Left lung (tissue), 10 donors: ENCODE measurements around the gene TMEM192. TPM values are rescaled to one million over a fixed set of nuclear protein-coding genes. Genes with fewer than 3 reads are reported as not detected.
"Not testable (repeated sequence)": the region's sequence is repeated elsewhere in the genome, so short reads cannot be mapped to it uniquely, and the experiment has no call there.

ENCODE experiments used
- ATAC-seq: fragments of 200-7000 bp; cut with Tn5 transposase; one replicate; pipeline ENCODE4 v1.9.1; 2020; ENCODE audit warnings: moderate library complexity
- DNase-seq, 4 donors: peaks; one replicate each; pipeline ENCODE4 v3.0.0-alpha.2; 2013 to 2020
- H3K27ac ChIP-seq, 2 donors: fragments of 200-600 bp; sonication (generic) in 1 of 2; one replicate each; pipeline versions ENCODE4 v1.5.0 to v1.8.0; 2020 to 2021
- H3K27me3 ChIP-seq, 2 donors: fragments of 200-600 bp; sonication (generic) in 1 of 2; one replicate each; pipeline versions ENCODE4 v1.5.0 to v1.8.0; 2020 to 2021
- H3K36me3 ChIP-seq, 2 donors: fragments of 200-600 bp; sonication (generic) in 1 of 2; one replicate each; pipeline versions ENCODE4 v1.5.0 to v1.8.0; 2020 to 2021
- H3K4me1 ChIP-seq, 2 donors: fragments of 200-600 bp; one replicate each; pipeline ENCODE4 v1.8.0; 2021
- H3K4me3 ChIP-seq, 2 donors: fragments of 200-600 bp; sonication (generic) in 1 of 2; one replicate each; pipeline versions ENCODE4 v1.5.0 to v1.8.0; 2020 to 2021; ENCODE audit warnings: mild to moderate bottlenecking in 1 of 2
- H3K9me3 ChIP-seq, 2 donors: fragments of 200-600 bp; sonication (generic) in 1 of 2; one replicate each; pipeline versions ENCODE4 v1.5.0 to v1.8.0; 2020 to 2021
- CTCF ChIP-seq, 2 donors: fragments of 200-600 bp; sonication (generic) in 1 of 2; IDR thresholded peaks; one replicate each; pipeline versions ENCODE4 v1.5.0 to v1.8.0; 2021; ENCODE audit warnings: antibody characterized with exemption in 2 of 2
- intact Hi-C, 2 donors: fragments of 100-400 bp; cut with DNase I; formaldehyde crosslinking; loops; one replicate each; pipeline versions ENCODE4 v1.11.2 to v1.14.2; 2022
- polyA plus RNA-seq, 6 donors: library from polyadenylated mRNA; unstranded; fragments of 120-200 nt; gene quantifications; one replicate each; pipeline ENCODE4 v1.2.1, GENCODE V29; 2013; ENCODE audit not compliant: insufficient read length in 6 of 6
- total RNA-seq, 2 donors: library from RNA; stranded (reverse); fragmentation: NEBNext Ultra II Directional; extraction: Animal tissue kit (Norgen Biotek cat#: 25700); gene quantifications; one replicate each; pipeline ENCODE4 v1.2.1, GENCODE V29; 2021
- donor health status: DM: no; HTN: yes; CAD: no.
- donor health status: DM: no; HTN: no; CAD: no.

Gene TMEM192
- total and polyA plus RNA-seq, 8 donors = 16.8 to 25.8 (median 19.6) TPM

DNA sequence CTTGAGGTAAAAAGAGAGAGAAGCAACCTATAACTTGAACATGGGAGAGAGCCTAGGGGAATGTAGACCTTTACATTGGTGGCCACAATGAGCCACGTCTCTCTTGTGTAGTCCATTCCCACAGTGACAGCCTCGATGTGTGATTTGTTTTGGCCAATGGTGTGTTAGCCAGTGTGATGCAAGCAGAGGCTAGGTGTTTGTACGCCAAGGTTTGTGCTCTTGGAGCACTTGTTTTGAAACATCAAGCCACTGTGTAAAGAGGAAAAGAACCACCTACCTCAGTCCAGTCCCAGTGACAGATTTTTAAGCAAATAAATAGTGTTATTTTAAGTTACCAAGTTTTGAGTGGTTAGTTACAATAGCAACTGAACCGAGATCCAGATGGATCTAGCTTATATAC, 23.9 kb upstream of the TMEM192 start:
- Histone ChIP-seq H3K27ac (no peak overlapping the region), H3K27me3 (no peaks in the 10 kb centered on the region), H3K4me1 (peaks cover 0 to 16% of the 10 kb centered on the region in 2 donors), H3K4me3 (no peak overlapping the region), H3K9me3 (no peaks in the 10 kb centered on the region), H3K36me3 (no peaks in the 10 kb centered on the region)
- DNase-seq = no peak
- ATAC-seq = no peak
- no peak for TF ChIP-seq CTCF (IDR thresholded peaks at IDR 0.05)
- intact Hi-C loops = no loop called here

DNA sequence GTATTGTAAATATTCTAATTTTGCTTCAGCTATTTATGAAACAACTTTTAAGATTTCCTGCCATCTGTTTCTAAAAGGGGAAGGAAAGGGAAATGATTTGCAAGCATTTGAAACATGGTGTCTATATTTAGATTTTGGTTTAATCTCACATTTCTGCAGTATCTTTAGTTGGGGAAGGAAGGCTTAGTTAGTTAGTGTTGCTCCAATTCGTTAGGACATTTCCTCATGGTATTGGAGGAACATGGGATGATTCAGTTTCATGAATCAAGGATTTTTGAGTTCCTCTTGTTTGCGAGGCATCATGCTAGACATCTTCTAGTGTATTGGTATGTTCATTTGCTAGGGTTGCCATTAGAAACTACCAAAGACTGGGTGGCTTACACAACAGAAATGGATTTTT, 20.5 kb upstream of the TMEM192 start:
- intact Hi-C loops = loop anchor here in 1 of 2 donors (5.0 kb wide), 2 partner anchors 209 to 329 kb away; no protein-coding TSS in a partner anchor
- ATAC-seq (peak; percentile 32), DNase-seq (no peak)
- Histone ChIP-seq H3K4me3 (no peak overlapping the region), H3K4me1 (peaks cover 0 to 17% of the 10 kb centered on the region in 2 donors), H3K36me3 (no peaks in the 10 kb centered on the region), H3K27me3 (no peaks in the 10 kb centered on the region), H3K27ac (peak overlapping the region in 1 of 2 donors; percentile 62), H3K9me3 (no peaks in the 10 kb centered on the region)
- no peak for TF ChIP-seq CTCF (IDR thresholded peaks at IDR 0.05)

- H3K4me1 ChIP-seq = peaks cover 0 to 17% of the 10 kb centered on the region in 2 donors
- no peaks in the 10 kb centered on the region for H3K9me3 ChIP-seq
- no peak overlapping the region for H3K4me3 ChIP-seq
- TF ChIP-seq CTCF (IDR thresholded peaks at IDR 0.05) = peak; percentile 86 to 91
- DNase-seq (peak in 2 of 4 donors; percentile 51 to 60), ATAC-seq (peak; percentile 95)
- H3K27me3 ChIP-seq = no peaks in the 10 kb centered on the region
- H3K36me3 ChIP-seq = no peaks in the 10 kb centered on the region
- intact Hi-C loops = loop anchor here in 1 of 2 donors (5.0 kb wide), 2 partner anchors 211 to 331 kb away; no protein-coding TSS in a partner anchor
- no peak overlapping the region for H3K27ac ChIP-seq
Observed at GRCh38 chr4:165131247-165131832, 18.7 kb upstream of the TMEM192 start.

DNA sequence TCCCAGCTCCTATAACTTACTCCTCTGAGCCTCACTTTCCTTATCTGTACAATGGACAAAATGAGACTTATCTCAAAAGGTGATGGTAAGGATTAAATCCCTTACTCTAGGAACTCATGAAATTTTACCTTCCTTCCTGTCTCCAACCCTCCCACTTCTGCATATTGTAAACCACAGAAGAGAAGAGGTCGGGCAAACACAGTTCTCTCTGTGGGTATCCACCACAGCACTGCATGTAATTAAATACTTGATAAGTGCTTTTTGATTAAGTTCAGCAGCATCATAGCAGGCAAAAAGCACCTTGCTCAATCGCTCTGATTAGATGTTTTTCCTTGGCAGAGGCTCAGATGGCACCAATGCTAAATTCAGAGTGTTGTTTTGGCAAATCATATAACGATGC, 17.3 kb upstream of the TMEM192 start:
- Histone ChIP-seq H3K4me1 (peaks cover 0 to 17% of the 10 kb centered on the region in 2 donors), H3K4me3 (no peak overlapping the region), H3K9me3 (no peaks in the 10 kb centered on the region), H3K27me3 (no peaks in the 10 kb centered on the region), H3K27ac (no peak overlapping the region), H3K36me3 (no peaks in the 10 kb centered on the region)
- no peak for ATAC-seq
- DNase-seq = no peak
- intact Hi-C loops = loop anchor here in 1 of 2 donors (5.0 kb wide), 2 partner anchors 212 to 332 kb away; no protein-coding TSS in a partner anchor
- no peak for TF ChIP-seq CTCF (IDR thresholded peaks at IDR 0.05)

- H3K36me3 ChIP-seq, H3K27me3 ChIP-seq, intact Hi-C loops, ATAC-seq, H3K9me3 ChIP-seq, H3K4me1 ChIP-seq, H3K4me3 ChIP-seq, H3K27ac ChIP-seq: not testable (repeated sequence)
- DNase-seq = peak in 1 of 4 donors; percentile 78
Observed at GRCh38 chr4:165125869-165126499, 13.3 kb upstream of the TMEM192 start.
